ENCODE results near the gene ARHGAP23. TPM values are rescaled to one million over a fixed set of nuclear protein-coding genes. Genes with fewer than 3 reads are reported as not detected.

The ARHGAP23 gene
- total RNA-seq, 2 donors from 2014 or later = 5.2 to 10.9 TPM

DNA sequence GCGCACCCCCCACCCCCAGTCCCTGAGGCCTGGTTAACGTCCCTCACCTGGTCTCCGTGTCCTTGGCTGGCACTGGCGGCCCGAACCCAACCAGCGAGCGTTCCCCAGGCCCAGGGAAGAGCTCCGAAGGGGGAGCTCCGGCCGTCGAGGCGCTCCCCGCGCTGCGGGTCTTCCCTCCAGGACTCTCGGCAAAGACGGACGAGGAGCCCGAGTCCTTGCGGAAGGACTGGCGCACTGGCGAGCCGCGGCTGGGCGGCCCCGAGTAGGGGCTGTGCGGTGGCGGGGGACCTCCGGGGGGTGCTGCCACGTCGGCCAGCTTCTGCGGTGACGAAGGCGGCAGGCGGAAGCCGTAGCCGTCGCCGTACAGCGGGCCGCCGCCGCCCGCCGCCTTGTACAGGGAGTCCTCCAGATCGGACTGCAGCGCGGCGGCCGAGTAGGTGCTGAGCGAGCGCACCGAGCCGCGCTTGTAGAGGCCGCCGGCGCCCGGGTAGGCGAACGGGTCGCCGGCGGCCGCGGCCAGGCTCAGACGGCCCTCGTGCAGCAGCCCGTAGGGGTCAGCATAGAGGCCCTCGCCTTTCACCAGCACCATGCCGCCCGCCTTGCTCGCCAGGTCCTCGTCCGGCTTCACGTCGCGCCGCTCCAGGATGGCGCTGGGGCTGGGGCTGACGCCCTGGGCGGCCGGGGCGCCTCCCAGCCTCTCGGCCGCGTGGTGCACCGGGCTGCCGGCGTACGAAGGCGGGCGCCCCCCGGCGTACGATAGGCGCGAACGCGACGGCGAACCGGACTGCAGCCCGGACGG, 133.4 kb downstream of the ARHGAP23 start:
- peaks cover 0 to 32% of the 10 kb centered on the region in 2 donors for H3K27me3 ChIP-seq
- 16 to 81% methylated on average over 10 to 98 of the region's 105 CpGs for WGBS, 2 donors
- no peak for ATAC-seq
- intact Hi-C loops (cut with DNase I) = no loop called here
- no peaks in the 10 kb centered on the region for H3K36me3 ChIP-seq (replicated peaks in 1 of 2; ENCODE audit: insufficient read depth in 1 of 2, low read depth in 2 of 2)
- H3K4me1 ChIP-seq = peaks cover 40% of the 10 kb centered on the region
- no peak overlapping the region for H3K27ac ChIP-seq
- TF ChIP-seq, protein P1, sequence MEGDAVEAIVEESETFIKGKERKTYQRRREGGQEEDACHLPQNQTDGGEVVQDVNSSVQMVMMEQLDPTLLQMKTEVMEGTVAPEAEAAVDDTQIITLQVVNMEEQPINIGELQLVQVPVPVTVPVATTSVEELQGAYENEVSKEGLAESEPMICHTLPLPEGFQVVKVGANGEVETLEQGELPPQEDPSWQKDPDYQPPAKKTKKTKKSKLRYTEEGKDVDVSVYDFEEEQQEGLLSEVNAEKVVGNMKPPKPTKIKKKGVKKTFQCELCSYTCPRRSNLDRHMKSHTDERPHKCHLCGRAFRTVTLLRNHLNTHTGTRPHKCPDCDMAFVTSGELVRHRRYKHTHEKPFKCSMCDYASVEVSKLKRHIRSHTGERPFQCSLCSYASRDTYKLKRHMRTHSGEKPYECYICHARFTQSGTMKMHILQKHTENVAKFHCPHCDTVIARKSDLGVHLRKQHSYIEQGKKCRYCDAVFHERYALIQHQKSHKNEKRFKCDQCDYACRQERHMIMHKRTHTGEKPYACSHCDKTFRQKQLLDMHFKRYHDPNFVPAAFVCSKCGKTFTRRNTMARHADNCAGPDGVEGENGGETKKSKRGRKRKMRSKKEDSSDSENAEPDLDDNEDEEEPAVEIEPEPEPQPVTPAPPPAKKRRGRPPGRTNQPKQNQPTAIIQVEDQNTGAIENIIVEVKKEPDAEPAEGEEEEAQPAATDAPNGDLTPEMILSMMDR (IDR thresholded peaks at IDR 0.05) = no peak
- TF ChIP-seq POLR2A (IDR thresholded peaks at IDR 0.05) = no peak
- H3K4me3 ChIP-seq = no peak overlapping the region
- no peaks in the 10 kb centered on the region for H3K9me3 ChIP-seq
- DNase-seq = no peak

Other genes starting within 250 kb of the ARHGAP23 start
- not detected for gene TBC1D3, start 235.9 kb upstream of the ARHGAP23 start, total RNA-seq
- gene MRPL45, start 131.3 kb upstream of the ARHGAP23 start, total RNA-seq = 10 to 100 TPM; 17.9 to 24.7 TPM
- under 1 TPM in 1 of 2 donors, not detected in 1; under 0.01 TPM for gene GPR179, start 84.5 kb upstream of the ARHGAP23 start, total RNA-seq
- gene SOCS7, start 76.6 kb upstream of the ARHGAP23 start, total RNA-seq = 10 to 100 TPM; 15.3 to 34.3 TPM
- gene SRCIN1, start 177.5 kb downstream of the ARHGAP23 start, total RNA-seq = 10 to 100 TPM; 11.2 to 19.8 TPM
- 10 to 100 TPM in 1 of 2 donors, 1 to 10 TPM in 1; 3.9 to 11.2 TPM for gene EPOP, start 246.5 kb downstream of the ARHGAP23 start, total RNA-seq